Glomerular endothelial cell (primary cell): ENCODE data around the gene MXRA7. TPM values are rescaled to one million over a fixed set of nuclear protein-coding genes. Genes with fewer than 3 reads are reported as not detected.
"Not testable (repeated sequence)": the region's sequence is repeated elsewhere in the genome, so short reads cannot be mapped to it uniquely, and the experiment has no call there.

Experiments used
- DNase-seq: peaks from one replicate; pipeline ENCODE4 v3.0.0-alpha.2; 2011; ENCODE audit warnings: low read depth, low spot score; ENCODE audit errors: extremely low read depth
- total RNA-seq: library from RNA; depleted of rRNA; stranded (reverse); fragments of >200 nt; gene quantifications from 2 replicates; pipeline ENCODE4 v1.2.3, GENCODE V29; 2015

MXRA7 gene
- total RNA-seq, 1 donor from 2014 or later: 208 TPM

DNA sequence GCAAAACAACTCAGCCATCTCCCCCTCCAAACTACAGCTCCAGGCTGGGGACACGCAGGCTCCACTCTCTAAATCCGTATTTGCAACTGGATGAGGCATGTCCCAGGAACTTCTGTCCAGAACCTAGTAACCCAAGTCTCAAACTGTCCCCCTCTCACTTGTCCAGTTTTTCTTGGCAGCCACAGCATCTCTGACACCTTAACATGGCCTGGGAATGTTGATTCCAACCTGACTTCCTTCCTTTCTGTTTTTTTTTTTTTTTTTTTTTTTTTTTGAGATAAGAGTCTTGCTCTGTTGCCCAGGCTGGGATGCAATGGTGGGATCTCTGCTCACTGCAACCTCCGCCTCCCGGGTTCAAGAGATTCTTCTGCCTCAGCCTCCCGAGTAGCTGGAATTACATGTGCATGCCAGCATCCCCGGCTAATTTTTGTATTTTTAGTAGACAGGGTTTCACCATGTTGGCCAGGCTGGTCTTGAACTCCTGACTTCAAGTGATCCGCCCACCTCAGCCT lies 12.2 kb downstream of the MXRA7 start:
- DNase-seq: not testable (repeated sequence)

DNA sequence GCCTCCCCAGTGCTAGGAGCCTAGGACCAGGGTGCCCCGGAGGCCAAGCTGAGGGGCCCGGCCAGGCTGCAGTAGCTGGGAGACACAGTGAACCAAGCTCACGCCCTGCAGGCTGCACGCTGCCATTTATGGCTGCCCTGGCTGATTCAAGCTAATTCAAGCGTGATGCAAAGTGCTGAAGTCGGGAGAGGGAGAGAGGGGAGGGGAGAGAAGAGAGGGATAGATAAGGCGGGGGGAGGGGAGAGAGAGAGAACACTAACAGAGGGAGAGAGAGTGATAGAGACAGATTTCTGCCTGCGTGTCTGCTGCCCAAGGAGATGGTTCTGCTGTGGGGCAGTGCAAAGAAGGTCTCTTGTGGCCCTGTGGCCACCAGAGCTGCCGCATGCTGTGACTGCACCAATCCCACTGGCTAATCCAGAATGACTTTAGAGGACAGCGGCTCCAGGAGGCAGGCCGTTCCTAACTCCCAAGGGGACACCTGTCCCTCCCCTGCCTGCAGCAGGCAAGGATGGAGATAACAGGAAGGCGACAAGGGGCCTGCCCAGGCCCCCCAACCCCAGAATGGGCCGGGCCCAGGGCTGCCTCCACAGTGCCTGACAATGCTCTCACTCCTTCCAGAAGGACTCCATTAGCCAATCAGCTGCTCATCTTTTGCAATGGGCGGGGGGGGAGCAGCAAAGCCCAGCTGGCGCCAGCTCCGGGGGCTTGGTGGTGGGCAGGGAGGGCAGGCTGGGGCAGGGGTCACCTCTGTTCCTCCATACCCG lies 12.9 kb downstream of the MXRA7 start:
- DNase-seq: no peak

DNA sequence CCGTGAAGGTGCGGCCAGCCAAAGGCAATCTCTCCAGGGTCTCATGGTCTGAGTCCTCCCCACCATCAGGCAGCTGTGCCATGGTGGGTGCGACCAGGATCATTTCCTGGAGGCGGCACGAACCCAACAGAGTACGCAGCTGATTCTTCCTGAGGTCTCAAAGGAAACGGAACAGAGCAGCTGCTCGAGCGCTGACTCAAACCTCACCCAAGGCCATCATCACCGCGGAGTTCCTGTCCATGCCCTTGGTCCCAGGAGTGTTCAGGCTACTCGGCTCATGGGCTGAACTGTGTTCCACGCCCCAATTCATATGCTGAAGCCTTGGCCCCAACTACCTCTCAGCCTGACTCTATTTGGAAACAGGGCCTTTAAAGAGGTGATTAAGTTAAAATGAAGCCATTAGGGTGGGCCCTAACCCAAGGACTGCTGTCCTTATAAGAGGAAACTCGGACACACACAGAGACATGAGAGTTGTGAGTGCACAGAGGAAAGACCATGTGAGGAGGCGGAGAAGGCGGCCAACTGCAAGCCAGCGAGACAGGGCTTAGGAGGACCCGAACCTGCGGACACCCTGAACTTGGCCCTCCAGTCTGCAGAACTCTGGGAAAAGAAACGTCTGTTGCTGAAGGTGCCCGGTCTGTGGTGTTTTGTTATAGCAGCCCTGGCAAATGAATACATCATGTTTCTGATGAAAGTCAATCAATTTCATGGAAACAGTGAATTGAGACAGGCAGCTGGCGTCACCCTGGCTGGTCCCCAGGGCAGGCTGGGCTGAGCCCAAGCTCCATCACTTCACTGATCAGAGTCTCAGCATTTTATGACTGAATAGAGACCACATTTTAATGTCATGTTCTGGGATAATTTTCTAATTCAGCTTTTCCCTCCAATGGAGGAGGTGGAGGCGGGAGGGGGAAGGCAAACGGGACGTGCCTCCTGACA lies 13.7 kb downstream of the MXRA7 start:
- DNase-seq: no peak

DNA sequence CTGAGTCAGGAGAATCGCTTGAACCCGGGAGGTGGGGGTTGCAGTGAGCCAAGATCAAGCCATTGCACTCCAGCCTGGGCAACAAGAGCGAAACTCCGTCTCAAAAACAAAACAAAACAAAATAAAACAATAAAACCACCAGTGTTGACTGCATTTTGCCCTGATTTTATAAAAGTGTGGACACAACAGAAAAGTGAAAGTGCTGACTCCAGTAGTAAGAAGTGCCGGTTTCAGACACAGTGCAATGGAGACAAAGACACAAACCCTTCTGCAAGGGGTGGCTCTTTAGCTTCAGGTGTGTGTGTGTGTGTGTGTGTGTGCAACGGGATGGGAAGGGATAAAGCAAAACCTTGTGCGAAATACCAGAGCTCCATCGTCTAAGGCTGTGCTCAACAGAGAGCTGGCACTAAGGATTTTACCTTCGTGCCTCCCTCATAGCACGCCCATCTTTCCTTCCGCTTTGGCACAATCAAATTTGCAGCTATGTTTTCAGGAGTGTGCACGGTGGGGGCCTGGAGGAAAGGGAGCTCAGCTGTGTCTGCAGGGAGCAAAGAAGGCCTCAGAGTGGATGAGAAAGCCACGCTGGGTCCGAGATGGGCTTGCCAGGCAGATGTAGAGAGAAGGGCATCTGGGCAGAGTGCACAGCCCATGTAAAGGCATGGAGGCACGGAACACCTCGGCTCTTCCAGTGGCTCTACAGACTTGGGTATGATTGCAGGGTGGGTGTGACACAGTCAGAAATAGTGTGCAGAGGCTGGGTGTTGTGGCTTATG lies 15.5 kb downstream of the MXRA7 start:
- DNase-seq: no peak

DNA sequence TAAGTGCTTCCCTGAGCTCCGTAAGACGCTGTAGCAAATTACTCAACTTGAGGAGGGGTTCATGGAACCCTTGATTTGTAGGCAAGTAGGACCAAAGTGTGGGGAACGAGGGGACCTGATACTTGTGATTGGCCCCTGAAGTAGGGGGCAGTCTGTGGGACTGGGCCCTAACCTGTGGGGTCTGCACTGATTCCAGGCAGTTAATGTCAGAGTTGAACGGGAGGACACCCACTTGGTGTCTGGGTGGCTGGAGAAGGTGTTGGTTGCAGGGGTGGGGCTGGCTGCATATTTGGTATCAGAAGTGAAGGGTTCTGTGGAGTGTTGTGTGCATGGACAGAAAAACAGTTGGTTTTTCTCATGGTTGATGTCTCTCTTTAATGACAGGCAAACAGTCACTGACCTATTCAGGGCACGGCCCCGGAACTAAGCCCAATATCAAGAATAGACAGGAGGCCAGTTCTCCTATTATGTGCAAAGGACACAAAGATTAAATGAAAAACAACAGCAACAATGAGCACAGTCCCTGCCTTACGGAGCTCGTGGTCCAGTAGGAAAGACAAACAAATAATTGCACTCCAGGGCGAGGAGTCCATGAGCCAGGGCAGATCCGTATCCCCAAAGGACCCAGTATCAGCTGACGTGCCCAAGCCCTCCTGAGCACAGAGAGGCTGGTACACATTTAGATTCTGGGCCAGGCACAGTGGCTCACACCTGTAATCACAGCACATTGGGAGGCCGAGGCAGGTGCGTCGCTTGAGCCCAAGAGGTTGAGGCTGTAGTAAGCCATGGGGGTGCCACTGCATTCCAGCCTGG lies 19.2 kb downstream of the MXRA7 start:
- DNase-seq: no peak

DNA sequence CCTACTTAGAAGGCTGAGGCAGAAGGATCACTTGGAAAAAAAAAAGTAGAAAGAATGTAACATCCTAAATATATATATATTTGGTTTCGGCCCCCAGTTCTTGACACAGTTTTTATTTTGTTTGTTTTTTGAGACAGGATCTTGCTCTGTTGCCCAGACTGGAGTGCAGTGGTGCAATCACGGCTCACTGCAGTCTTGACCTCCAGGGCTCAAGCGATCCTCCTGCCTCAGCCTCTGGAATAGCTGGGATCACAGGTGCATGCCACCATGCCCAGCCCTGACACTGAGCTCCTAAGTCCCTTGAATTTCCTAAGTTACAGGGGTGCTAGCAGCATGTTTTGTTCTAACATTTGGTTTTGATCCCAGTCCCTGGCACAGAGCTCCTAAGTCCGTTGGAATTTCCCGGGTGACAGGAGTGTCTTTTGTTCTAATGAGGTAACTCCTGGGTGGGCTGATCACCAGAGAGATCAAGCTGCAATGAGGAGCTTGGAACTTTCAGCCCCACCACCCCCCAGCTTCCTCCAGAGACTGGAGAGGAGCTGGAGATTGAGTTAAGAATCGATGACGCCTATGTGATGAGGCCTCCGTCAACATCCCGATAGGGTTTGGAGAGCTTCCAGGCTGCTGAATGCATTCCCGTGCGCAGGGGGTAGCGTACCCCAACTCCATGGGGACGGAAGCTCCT lies 20.0 kb downstream of the MXRA7 start:
- DNase-seq: no peak

DNA sequence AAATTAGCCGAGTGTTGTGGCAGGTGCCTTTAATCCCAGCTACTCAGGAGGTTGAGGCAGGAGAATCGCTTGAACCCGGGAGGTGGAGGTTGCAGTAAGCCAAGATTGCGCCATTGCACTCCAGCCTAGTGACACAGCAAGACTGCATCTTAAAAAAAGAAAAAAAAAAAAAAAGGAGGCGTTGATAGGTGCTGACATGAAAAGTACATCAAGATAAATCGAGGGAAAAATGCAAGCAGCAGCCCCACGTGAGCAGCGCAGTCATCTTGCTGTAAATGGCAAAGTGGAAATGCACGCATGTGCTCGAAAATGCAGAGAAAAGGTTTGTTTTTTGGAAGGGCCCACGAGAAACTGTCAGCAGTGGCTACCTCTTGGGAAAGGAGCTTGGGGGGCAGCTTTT lies 20.9 kb downstream of the MXRA7 start:
- no peak for DNase-seq

DNA sequence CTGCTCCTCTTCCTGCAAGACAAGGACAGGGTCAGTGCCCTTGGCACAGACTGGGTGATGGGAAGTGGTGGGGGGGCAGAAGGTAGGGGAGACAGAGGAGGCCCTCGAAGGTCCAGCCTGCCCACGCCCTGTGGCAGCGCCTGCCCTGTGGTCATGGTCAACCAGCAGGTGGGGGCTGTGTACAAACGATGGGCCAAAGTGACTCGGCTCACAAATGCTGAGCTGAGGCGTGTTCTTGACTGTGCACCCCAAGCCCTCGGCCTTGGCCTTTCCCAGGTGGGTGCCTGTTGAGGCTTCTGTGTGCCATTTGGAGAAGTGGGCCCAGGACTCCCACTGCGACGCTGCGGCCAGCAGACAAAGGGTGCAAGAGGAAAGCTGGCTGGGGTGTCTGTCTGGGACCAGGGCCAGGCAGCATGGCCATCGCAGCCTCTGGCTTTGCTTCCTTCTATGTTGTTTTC lies 22.6 kb downstream of the MXRA7 start:
- DNase-seq: no peak

DNA sequence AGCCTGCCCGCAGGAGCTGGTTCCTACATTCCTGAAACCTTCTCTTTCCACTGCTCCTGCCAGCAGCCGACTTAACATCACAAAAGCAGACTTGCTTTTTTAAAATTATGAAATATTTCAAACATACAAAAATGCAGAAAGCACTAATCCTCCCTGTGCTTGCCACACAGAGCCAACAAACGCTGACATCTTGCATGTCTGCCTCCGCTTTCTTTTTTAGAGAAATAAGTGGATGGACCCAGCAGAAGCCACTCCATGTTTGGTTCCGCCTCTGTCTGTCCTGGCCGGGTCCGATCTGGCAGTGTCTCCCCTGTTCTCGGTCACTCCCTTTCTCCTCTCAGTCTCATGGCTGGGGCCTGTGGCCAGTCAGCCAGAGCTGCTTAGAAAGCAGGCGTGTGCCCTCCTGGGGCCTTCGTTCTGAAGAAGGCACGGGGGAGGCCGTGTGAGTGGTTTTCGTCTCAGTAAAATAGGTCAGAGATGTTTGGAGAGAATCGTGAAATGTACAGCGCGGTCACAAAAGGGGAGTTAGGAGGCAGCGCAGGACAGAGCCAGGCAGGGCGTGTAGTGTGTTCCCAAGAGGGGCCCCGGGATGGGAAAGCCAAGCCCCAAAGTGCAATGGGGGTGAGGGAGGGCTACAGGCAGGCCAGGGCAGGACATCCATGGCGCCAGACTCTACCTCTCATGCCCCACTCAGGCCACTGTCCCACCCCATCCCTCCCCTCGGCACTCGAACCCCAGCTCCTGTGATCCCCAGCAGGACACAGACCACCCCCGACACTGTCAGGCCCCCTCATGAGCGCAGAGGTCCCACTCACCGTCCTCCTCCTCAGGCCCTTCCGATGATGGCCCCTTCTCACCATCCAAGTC lies 23.2 kb downstream of the MXRA7 start:
- DNase-seq: no peak

DNA sequence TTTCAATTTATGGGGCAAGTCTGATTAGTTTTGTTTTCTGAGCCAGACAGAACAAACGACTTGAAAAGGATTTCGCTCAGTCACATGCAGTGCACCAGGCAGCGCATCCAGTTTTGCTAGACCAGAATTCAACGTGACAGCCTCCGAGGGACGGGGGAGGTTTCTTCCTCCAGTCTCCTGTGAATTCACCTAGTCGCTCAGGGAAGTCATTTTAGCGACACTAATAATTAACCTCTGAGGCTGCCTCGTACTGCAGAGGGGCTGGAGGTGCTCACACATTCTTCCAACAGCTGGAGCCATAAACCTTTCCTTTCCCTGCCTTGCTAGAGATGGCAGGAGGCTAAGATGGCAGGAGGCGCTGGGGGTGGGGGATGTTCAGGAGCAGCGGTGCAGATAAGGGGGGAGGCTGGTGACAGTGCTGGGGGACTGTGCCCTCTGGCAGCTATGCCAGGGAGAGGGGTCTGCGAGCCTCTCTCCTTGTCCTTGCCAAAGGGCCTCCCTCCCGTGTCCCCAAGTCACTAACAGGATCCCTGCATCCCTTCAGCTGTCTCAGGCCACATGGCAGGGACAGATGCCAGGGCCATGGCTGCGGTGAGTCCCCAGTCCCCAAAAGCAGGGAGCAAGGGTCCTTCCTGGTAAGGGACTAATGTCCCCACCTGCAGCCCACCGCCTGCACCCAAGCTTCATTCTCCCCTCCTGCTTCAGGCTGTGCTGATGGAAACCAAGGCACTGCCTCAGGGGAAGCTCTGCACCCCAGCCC lies 24.0 kb downstream of the MXRA7 start:
- no peak for DNase-seq

DNA sequence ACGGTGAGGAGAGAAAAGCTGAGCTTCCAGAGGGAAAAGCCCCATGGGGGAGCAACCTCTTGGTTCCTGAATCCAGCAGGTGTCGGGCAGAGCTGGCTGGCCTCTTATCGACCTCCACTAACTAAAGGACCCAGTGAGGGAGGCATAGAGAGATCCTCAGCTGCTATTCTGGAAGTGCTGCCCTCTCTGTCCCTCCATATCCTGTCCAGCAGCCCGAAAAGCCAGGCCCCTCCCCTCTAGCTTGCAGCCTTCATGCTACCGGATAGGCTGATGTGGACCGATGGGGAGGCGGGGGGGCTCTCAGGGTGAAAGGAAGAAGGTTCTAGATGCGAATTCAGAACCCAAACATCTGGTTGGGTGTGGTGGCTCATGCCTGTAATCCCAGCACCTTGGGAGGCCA lies 24.9 kb downstream of the MXRA7 start:
- DNase-seq: no peak

DNA sequence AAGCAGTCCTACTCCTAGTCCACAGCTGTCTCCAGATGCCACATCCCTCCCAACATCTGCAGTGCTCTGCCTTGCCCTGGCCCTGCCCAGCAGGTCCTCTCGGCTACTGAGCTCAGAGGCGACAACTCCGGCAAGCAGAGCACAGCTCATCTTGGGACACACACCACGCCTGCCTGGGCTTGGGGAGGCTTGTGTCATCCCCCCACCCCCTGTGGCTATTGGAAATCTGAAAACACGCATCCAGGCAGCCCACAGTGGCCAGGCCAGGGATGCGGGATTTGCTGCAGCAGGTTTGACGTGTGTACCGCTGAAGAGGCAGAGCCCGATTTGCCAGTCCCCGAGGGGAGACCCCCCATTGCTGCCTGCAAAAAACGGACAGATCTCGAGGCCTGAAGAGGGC lies 25.4 kb downstream of the MXRA7 start:
- DNase-seq: no peak

DNA sequence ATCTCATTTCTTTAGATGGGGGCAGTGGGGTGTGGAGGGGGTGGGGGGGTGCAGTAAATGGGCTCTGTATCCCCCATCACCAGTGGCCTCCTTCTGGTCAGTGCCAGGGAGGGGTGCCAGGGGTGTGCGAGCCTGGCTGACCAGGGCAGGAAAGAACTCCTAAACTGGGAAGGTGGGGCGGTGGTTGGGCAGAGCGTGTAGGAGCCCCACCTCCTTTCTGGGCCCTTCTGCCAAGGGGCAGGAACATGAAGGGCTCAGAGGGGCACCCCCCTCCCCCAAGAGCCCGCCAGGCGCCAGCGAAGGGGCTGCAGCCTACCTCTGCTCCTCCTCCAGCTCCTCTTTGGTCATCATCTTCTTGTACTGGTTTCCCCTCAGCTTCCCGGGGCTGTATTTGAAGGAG lies 26.0 kb downstream of the MXRA7 start:
- no peak for DNase-seq

DNA sequence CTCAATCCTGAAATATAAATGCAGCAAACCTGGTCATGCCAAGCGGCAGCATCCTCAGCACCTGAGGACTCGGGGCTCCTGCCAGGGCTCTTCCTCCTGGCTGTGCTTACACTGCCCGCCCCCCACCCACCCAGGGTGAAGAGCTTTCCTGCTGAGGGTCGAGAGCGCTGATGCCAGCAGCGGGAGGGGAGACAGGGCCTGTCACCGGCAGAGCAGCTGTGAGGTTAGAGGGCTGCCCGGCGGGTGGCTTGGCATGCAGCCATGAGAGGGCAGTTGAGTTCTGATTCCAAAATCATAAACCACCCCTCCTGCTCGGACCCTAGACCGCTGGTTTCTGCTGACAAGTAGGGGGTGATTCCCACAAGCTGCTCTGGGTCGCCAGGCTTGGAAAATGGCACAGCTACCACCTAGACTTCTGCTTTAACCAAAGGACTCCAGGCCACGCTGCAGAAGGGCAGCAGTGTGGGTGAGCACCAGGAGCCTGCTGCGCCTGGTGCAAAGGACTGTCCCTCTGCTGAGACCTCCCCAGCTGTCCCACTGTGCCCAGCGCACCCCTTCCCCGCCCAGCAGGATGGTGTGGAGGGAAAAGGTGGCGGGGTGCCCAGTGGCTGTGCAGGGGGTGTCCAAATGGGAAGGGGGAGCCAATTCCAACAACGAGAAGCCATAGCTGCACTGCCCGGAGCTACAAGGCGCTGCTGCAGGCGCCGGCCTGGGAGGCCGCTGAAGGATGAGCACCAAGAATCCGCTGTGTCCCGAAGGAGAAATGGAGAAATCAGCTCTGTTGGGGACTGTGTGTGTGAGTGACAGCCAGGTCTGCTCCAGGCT lies 26.6 kb downstream of the MXRA7 start:
- DNase-seq: no peak

DNA sequence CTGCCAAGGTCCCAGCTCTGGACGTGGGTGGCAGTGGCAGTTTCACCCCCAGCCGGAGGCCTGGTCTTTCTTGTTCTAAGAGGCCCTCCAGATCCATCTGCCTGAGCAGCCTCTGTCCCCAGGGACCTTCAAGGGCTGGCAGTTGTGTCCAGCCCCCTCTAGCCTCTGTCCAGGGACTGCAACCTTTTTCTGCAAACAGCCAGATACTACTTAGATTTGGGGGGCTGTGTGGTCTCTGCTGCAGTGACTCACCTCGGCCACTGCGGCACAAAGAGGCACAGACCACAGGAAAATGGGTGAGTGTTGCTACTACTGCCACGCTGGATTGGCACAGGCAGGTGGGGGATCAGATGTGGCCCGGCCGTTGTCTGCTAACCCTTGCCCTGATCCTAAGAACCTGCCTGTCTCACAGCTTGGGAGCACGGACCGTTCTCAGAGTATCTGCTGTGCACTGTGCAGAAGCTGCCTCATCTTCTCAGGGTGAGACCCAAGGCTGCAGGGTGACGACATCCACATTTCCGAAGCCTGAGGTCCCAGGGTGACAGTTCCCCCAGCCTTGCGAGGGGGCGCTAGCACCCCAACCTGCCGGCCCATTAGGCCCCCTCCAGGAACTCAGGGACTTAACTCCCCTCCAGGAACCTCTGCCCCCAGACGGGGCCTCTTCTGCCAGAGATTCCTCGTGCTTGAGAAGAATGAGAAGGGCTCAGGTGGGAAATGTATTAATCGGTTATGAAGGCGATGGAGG lies 27.6 kb downstream of the MXRA7 start:
- no peak for DNase-seq

DNA sequence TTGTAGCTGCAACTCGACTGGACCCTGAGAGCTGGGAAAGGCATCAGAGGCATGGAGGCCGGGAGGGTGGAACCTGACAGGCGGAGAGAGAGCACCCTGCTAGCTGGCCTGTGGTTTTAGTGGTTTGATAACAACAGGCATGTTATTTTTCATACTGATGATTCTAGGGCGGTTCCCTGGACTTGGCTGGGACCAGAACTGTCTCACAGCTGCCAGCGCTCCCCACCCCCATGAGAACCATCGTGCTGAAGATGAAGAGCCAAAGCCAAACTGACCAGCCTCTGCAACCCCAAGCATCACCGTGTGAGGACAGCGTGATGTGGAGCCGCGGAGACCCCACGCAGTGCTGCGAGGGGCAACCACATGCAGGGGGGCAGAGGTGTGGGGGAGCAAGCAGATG lies 28.5 kb downstream of the MXRA7 start:
- no peak for DNase-seq
